GM12878 (cell line): ENCODE results near the gene CYSRT1. TPM values are rescaled to one million over a fixed set of nuclear protein-coding genes. Genes with fewer than 3 reads are reported as not detected.

Experiments used
- ATAC-seq: fragments of 200-7000 bp; cut with Tn5 transposase; 3 replicates; pipeline ENCODE4 v1.9.1; 2020; ENCODE audit warnings: mild to moderate bottlenecking, moderate library complexity
- BruUV-seq: library from RNA; stranded (reverse); fragments of 400-500 nt; replicated peaks from 2 replicates; lab custom pipeline; 2021; lab: Mats Ljungman, UMichigan
- CTCF ChIA-PET: fragments of 300-600 bp; sonication (Branson Sonifier 250); formaldehyde crosslinking; extraction: SDS; loops from one replicate; lab custom pipeline; 2021; ENCODE audit warnings: inconsistent platforms; lab: Yijun Ruan, JAX
- POLR2A ChIA-PET: fragments of 350-600 bp; formaldehyde crosslinking; extraction: SDS; loops from one replicate; lab custom pipeline; 2021; ENCODE audit warnings: inconsistent platforms; lab: Charles Lee
- RAD21 ChIA-PET: fragments of 300-600 bp; sonication (Branson Sonifier 250); formaldehyde crosslinking; loops from one replicate; lab custom pipeline; 2023; ENCODE audit warnings: antibody characterized with exemption; ENCODE audit not compliant: unreplicated experiment; lab: Charles Lee
- SMC1A ChIA-PET: fragments of 300-600 bp; sonication (Branson Sonifier 250); formaldehyde crosslinking; loops from one replicate; lab custom pipeline; 2023; ENCODE audit not compliant: unreplicated experiment, uncharacterized antibody; lab: Charles Lee
- DNase-seq: peaks from one replicate; pipeline ENCODE4 v3.0.0-alpha.2; 2011; ENCODE audit warnings: low read depth, low spot score
- FAIRE-seq: peaks from 3 replicates; lab custom pipeline; 2011; peaks lifted over from hg19 to GRCh38; lab: Jason Lieb, UNC
- H2AFZ ChIP-seq: 2 replicates; pipeline ENCODE4 v1.6.0; 2011; ENCODE audit warnings: low read depth, low read length, control low read depth; ENCODE audit not compliant: control insufficient read depth
- H3K27ac ChIP-seq: 2 replicates; pipeline ENCODE4 v1.5.1; 2011; ENCODE audit warnings: control low read depth; ENCODE audit not compliant: control insufficient read depth, insufficient read depth
- H3K27me3 ChIP-seq, 2 experiments: replicated peaks in 1 of 2; 2 replicates each; pipeline versions ENCODE4 v1.6.0 to v1.6.1; 2011; ENCODE audit warnings: low read length in 1 of 2; ENCODE audit not compliant: control insufficient read depth in 2 of 2, insufficient read depth in 2 of 2
- H3K36me3 ChIP-seq, 2 experiments: 2 replicates each; pipeline ENCODE4 v1.5.1; 2011; ENCODE audit warnings: low read length in 1 of 2; ENCODE audit not compliant: control insufficient read depth in 2 of 2, insufficient read depth in 2 of 2
- H3K4me1 ChIP-seq: 2 replicates; pipeline ENCODE4 v1.6.1; 2011; ENCODE audit warnings: mild to moderate bottlenecking, low read length, moderate library complexity, mixed read lengths; ENCODE audit not compliant: control insufficient read depth, insufficient read depth
- H3K4me2 ChIP-seq: 2 replicates; pipeline ENCODE4 v1.6.0; 2011; ENCODE audit warnings: control low read depth; ENCODE audit not compliant: control insufficient read depth, insufficient read depth
- H3K4me3 ChIP-seq: fragments of 200-600 bp; sonication (generic); 2 replicates; pipeline ENCODE4 v1.5.1; 2016
- H3K79me2 ChIP-seq: 2 replicates; pipeline ENCODE4 v1.6.0; 2011; ENCODE audit warnings: low read length; ENCODE audit not compliant: control insufficient read depth, insufficient read depth
- H3K9ac ChIP-seq: 2 replicates; pipeline ENCODE4 v1.8.0; 2011; ENCODE audit warnings: low read length, control low read depth, mixed read lengths; ENCODE audit not compliant: control insufficient read depth, insufficient read depth
- H3K9me3 ChIP-seq: replicated peaks from 3 replicates; pipeline ENCODE4 v1.5.1; 2011; ENCODE audit warnings: mild to moderate bottlenecking, low read length; ENCODE audit not compliant: control insufficient read depth, insufficient read depth
- H4K20me1 ChIP-seq: 2 replicates; pipeline ENCODE4 v1.6.0; 2011; ENCODE audit not compliant: control insufficient read depth, insufficient read depth
- BCL11A ChIP-seq: IDR thresholded peaks from 2 replicates; pipeline ENCODE4 v1.6.1; 2011; ENCODE audit warnings: low read depth, low read length
- BMI1 ChIP-seq: fragments of 450-650 bp; IDR thresholded peaks from 2 replicates; pipeline ENCODE4 v1.6.1; 2016; ENCODE audit warnings: mild to moderate bottlenecking, moderate library complexity, borderline replicate concordance
- EZH2 ChIP-seq: IDR thresholded peaks from 2 replicates; pipeline ENCODE4 v1.6.1; 2012; ENCODE audit warnings: low read depth, mild to moderate bottlenecking, control low read depth, inconsistent platforms, low read length, borderline replicate concordance; ENCODE audit not compliant: control insufficient read depth
- HDGF ChIP-seq: fragments of 450-650 bp; IDR thresholded peaks from 2 replicates; pipeline ENCODE4 v1.6.1; 2016; ENCODE audit warnings: antibody characterized with exemption
- IRF4 ChIP-seq: IDR thresholded peaks from 2 replicates; pipeline ENCODE4 v1.6.1; 2011; ENCODE audit warnings: low read depth, low read length
- JUNB ChIP-seq: IDR thresholded peaks from 2 replicates; pipeline ENCODE4 v1.6.1; 2016; ENCODE audit warnings: antibody characterized with exemption, mild to moderate bottlenecking
- MEF2A ChIP-seq: IDR thresholded peaks from 2 replicates; pipeline ENCODE4 v1.6.1; 2011; ENCODE audit warnings: low read depth, mild to moderate bottlenecking, low read length, moderate library complexity; ENCODE audit not compliant: insufficient read depth
- MXI1 ChIP-seq: fragments of 150-350 bp; IDR thresholded peaks from 2 replicates; pipeline ENCODE4 v1.6.1; 2011; ENCODE audit warnings: low read depth, mild to moderate bottlenecking, inconsistent platforms, low read length, improper control_type of control experiment
- MYB ChIP-seq: fragments of 150-350 bp; IDR thresholded peaks from 2 replicates; pipeline ENCODE4 v1.6.1; 2014; ENCODE audit warnings: mild to moderate bottlenecking, low read depth, low read length, borderline replicate concordance
- NKRF ChIP-seq: fragments of 450-650 bp; conservative IDR thresholded peaks from 2 replicates; pipeline ENCODE4 v1.6.1; 2017; ENCODE audit warnings: mild to moderate bottlenecking, moderate library complexity
- STAT3 ChIP-seq: IDR thresholded peaks from 2 replicates; pipeline ENCODE4 v1.6.1; 2011; ENCODE audit warnings: low read depth, low read length, improper control_type of control experiment
- YBX1 ChIP-seq: fragments of 450-650 bp; IDR thresholded peaks from 2 replicates; pipeline ENCODE4 v1.6.1; 2016; ENCODE audit warnings: antibody characterized with exemption
- YY1 ChIP-seq: IDR thresholded peaks from 2 replicates; pipeline ENCODE4 v1.6.1; 2011; ENCODE audit warnings: low read depth, mild to moderate bottlenecking, low read length
- ZBTB33 ChIP-seq: fragments of 450-650 bp; IDR thresholded peaks from 2 replicates; pipeline ENCODE4 v1.6.1; 2017; ENCODE audit warnings: mild to moderate bottlenecking
- WGBS: methylation state at CpG from one replicate; pipeline ENCODE4 v1.1.6; 2016; ENCODE audit warnings: low lambda C conversion rate; ENCODE audit not compliant: insufficient replicate concordance, insufficient coverage; ENCODE audit errors: missing lambda C conversion rate; 5-methylcytosine and 5-hydroxymethylcytosine counted together
- in situ Hi-C: fragments of 300-500 bp; cut with MboI; formaldehyde crosslinking; loops from 9 replicates; pipeline ENCODE4 v1.14.3; 2018; ENCODE audit warnings: mixed read lengths
- intact Hi-C: fragments of 100-400 bp; cut with micrococcal nuclease; formaldehyde crosslinking; loops from one replicate; pipeline ENCODE4 v1.14.2; 2022; ENCODE audit not compliant: unreplicated experiment
- polyA plus RNA-seq, 11 experiments: library from polyadenylated mRNA; depleted of rRNA in 4 of 11; unstranded in 6 of 11; stranded (reverse) in 5 of 11; fragments of >200 nt; fragmentation: Nextera tagmentation in 4 of 11; fragmentation: Illumina TruSeq in 1 of 11; extraction: Ambion mirVana in 4 of 11; extraction: Trizol in 1 of 11; gene quantifications; 1 replicate in 1 of 11; 2 replicates in 10 of 11; pipeline versions ENCODE4 v1.2.1 to v1.2.3, GENCODE V29; 2011 to 2016; ENCODE audit warnings: inconsistent platforms in 2 of 11, missing spikeins in 2 of 11, low read depth in 1 of 11
- total RNA-seq, 4 experiments: library from RNA; depleted of rRNA in 3 of 4; stranded (reverse); fragments of >200 nt in 3 of 4; fragmentation: Illumina TruSeq in 1 of 4; extraction: Trizol in 1 of 4; gene quantifications; 2 replicates each; pipeline versions ENCODE4 v1.2.1 to v1.2.3, GENCODE V29; 2013 to 2021
- TF ChIP-seq, protein P1 (sequence below): fragments of 450-650 bp; formaldehyde crosslinking; IDR thresholded peaks from 2 replicates; pipeline ENCODE4 v1.4.0; 2020; ENCODE audit warnings: mild to moderate bottlenecking, moderate library complexity
- TF ChIP-seq, protein P2 (sequence below): fragments of 450-650 bp; IDR thresholded peaks from 2 replicates; pipeline ENCODE4 v1.6.1; 2016; ENCODE audit warnings: mild to moderate bottlenecking

CYSRT1 gene
- total and polyA plus RNA-seq, 10 of the 15 experiments (the other 5 are each of a cell fraction or from before 2014, with no cell fraction given) = 0.24 to 3.6 (median 0.97) TPM; not detected in 1

DNA sequence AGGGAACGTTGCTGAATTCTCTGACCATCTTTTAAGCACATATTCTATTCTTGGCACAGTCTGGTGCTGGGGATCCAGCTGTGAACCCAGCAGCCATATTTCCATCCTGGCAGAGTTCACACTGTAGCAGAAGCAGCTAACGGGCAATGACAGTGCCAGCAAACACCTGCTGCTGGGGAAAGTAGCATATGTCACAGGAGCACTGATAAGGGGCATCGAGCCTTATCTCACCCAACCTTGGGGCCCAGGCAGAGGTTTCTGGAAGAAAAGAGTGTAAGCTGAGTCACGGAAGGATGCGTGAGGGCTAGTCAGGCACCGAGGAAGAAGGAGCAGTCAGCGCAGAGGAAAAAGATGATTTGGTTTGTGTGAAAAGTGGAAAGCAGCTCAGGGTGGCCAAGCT, 18.4 kb upstream of the CYSRT1 start:
- SMC1A ChIA-PET = interaction anchor here (0.6 kb wide), 1 partner anchor 90 kb away, joined by 3 read pairs; no protein-coding TSS in a partner anchor
- H3K36me3 ChIP-seq = peaks cover 0 to 4% of the 10 kb centered on the region in 2 experiments; a peak in 1 of 4 replicates
- no peak overlapping the region for H3K27ac ChIP-seq
- peaks cover 43% of the 10 kb centered on the region for H3K79me2 ChIP-seq
- RAD21 ChIA-PET = no interaction called here
- H3K4me3 ChIP-seq = peak overlapping the region; percentile 95
- WGBS = 62% methylated on average over 7 of the region's 7 CpGs
- DNase-seq (no peak), FAIRE-seq (no peak), ATAC-seq (no peak)
- in situ Hi-C loops (no loop called here), intact Hi-C loops (no loop called here)
- H2AFZ ChIP-seq = no peak overlapping the region
- no peaks in the 10 kb centered on the region for H3K9me3 ChIP-seq
- peak overlapping the region; percentile 98 for H3K9ac ChIP-seq
- BruUV-seq = TSS peak; percentile 78
- H3K4me1 ChIP-seq = peaks cover 34% of the 10 kb centered on the region
- POLR2A ChIA-PET = interaction anchor here (0.6 to 8.0 kb wide), 5 partner anchors 16 to 139 kb away, joined by 3 to 68 read pairs (median 4); partner anchors contain the start of genes CYSRT1 and RNF208
- H3K4me2 ChIP-seq = peak overlapping the region; percentile 93
- H3K27me3 ChIP-seq = no peaks in the 10 kb centered on the region
- CTCF ChIA-PET = interaction anchor here (1.1 to 2.2 kb wide), 3 partner anchors 16 to 30 kb away, joined by 4 to 7 read pairs (median 5); partner anchors contain the start of genes ANAPC2 and SSNA1
- no peaks in the 10 kb centered on the region for H4K20me1 ChIP-seq
- TF ChIP-seq MEF2A (no peak), ZBTB33 (no peak), IRF4 (no peak), YY1 (no peak), EZH2 (no peak), MXI1 (no peak), HDGF (no peak), JUNB (no peak), NKRF (no peak), STAT3 (no peak), MYB (no peak), BMI1 (no peak), BCL11A (no peak), YBX1 (no peak)
- TF ChIP-seq, protein P1, sequence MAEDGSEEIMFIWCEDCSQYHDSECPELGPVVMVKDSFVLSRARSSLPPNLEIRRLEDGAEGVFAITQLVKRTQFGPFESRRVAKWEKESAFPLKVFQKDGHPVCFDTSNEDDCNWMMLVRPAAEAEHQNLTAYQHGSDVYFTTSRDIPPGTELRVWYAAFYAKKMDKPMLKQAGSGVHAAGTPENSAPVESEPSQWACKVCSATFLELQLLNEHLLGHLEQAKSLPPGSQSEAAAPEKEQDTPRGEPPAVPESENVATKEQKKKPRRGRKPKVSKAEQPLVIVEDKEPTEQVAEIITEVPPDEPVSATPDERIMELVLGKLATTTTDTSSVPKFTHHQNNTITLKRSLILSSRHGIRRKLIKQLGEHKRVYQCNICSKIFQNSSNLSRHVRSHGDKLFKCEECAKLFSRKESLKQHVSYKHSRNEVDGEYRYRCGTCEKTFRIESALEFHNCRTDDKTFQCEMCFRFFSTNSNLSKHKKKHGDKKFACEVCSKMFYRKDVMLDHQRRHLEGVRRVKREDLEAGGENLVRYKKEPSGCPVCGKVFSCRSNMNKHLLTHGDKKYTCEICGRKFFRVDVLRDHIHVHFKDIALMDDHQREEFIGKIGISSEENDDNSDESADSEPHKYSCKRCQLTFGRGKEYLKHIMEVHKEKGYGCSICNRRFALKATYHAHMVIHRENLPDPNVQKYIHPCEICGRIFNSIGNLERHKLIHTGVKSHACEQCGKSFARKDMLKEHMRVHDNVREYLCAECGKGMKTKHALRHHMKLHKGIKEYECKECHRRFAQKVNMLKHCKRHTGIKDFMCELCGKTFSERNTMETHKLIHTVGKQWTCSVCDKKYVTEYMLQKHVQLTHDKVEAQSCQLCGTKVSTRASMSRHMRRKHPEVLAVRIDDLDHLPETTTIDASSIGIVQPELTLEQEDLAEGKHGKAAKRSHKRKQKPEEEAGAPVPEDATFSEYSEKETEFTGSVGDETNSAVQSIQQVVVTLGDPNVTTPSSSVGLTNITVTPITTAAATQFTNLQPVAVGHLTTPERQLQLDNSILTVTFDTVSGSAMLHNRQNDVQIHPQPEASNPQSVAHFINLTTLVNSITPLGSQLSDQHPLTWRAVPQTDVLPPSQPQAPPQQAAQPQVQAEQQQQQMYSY (CRISPR knock-in tag) = no peak
- TF ChIP-seq, protein P2, sequence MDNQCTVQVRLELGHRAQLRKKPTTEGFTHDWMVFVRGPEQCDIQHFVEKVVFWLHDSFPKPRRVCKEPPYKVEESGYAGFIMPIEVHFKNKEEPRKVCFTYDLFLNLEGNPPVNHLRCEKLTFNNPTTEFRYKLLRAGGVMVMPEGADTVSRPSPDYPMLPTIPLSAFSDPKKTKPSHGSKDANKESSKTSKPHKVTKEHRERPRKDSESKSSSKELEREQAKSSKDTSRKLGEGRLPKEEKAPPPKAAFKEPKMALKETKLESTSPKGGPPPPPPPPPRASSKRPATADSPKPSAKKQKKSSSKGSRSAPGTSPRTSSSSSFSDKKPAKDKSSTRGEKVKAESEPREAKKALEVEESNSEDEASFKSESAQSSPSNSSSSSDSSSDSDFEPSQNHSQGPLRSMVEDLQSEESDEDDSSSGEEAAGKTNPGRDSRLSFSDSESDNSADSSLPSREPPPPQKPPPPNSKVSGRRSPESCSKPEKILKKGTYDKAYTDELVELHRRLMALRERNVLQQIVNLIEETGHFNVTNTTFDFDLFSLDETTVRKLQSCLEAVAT = no peak
